ENCODE measurements around the gene NTN5.

- TF ChIP-seq, protein P1, sequence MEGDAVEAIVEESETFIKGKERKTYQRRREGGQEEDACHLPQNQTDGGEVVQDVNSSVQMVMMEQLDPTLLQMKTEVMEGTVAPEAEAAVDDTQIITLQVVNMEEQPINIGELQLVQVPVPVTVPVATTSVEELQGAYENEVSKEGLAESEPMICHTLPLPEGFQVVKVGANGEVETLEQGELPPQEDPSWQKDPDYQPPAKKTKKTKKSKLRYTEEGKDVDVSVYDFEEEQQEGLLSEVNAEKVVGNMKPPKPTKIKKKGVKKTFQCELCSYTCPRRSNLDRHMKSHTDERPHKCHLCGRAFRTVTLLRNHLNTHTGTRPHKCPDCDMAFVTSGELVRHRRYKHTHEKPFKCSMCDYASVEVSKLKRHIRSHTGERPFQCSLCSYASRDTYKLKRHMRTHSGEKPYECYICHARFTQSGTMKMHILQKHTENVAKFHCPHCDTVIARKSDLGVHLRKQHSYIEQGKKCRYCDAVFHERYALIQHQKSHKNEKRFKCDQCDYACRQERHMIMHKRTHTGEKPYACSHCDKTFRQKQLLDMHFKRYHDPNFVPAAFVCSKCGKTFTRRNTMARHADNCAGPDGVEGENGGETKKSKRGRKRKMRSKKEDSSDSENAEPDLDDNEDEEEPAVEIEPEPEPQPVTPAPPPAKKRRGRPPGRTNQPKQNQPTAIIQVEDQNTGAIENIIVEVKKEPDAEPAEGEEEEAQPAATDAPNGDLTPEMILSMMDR (IDR thresholded peaks at IDR 0.05), result no peak
- TF ChIP-seq EP300 (IDR thresholded peaks at IDR 0.05) (no peak), POLR2AphosphoS5 (IDR thresholded peaks at IDR 0.05) (no peak)
Observed at GRCh38 chr19:48681127-48681470, 8.3 kb upstream of the NTN5 start.

Data from suprapubic skin (tissue), 4 donors.